MG63 (cell line): ENCODE data around the gene SULT1A2. TPM values are rescaled to one million over a fixed set of nuclear protein-coding genes. Genes with fewer than 3 reads are reported as not detected.
A peak's percentile ranks its signal among the peaks of the same experiment; 100 is the strongest.
"Not testable (repeated sequence)": the region's sequence is repeated elsewhere in the genome, so short reads cannot be mapped to it uniquely, and the experiment has no call there.

Source experiments
- DNase-seq: peaks from one replicate; pipeline ENCODE4 v3.0.0-alpha.2; 2020
- H3K27me3 ChIP-seq: fragments of 250-450 bp; sonication (Bioruptor Pico); 2 replicates; pipeline ENCODE4 v1.5.1; 2020; ENCODE audit warnings: mild to moderate bottlenecking, moderate library complexity
- H3K36me3 ChIP-seq: fragments of 250-450 bp; sonication (Bioruptor Pico); 2 replicates; pipeline ENCODE4 v1.5.1; 2020; ENCODE audit warnings: mild to moderate bottlenecking, moderate library complexity
- H3K4me3 ChIP-seq: fragments of 250-450 bp; sonication (Bioruptor Pico); 2 replicates; pipeline ENCODE4 v1.5.1; 2020; ENCODE audit warnings: mild to moderate bottlenecking, moderate library complexity
- H3K9me3 ChIP-seq: fragments of 250-450 bp; sonication (Bioruptor Pico); 2 replicates; pipeline ENCODE4 v1.5.1; 2020; ENCODE audit warnings: mild to moderate bottlenecking, moderate library complexity
- total RNA-seq: library from RNA; depleted of rRNA; stranded (reverse); fragments of >200 nt; shearing (Covaris generic); gene quantifications from 2 replicates; pipeline ENCODE4 v1.2.3, GENCODE V29; 2014; ENCODE audit warnings: low replicate concordance; rRNA removed

Gene SULT1A2
- total RNA-seq, 1 experiment from 2014 or later: not detected

DNA sequence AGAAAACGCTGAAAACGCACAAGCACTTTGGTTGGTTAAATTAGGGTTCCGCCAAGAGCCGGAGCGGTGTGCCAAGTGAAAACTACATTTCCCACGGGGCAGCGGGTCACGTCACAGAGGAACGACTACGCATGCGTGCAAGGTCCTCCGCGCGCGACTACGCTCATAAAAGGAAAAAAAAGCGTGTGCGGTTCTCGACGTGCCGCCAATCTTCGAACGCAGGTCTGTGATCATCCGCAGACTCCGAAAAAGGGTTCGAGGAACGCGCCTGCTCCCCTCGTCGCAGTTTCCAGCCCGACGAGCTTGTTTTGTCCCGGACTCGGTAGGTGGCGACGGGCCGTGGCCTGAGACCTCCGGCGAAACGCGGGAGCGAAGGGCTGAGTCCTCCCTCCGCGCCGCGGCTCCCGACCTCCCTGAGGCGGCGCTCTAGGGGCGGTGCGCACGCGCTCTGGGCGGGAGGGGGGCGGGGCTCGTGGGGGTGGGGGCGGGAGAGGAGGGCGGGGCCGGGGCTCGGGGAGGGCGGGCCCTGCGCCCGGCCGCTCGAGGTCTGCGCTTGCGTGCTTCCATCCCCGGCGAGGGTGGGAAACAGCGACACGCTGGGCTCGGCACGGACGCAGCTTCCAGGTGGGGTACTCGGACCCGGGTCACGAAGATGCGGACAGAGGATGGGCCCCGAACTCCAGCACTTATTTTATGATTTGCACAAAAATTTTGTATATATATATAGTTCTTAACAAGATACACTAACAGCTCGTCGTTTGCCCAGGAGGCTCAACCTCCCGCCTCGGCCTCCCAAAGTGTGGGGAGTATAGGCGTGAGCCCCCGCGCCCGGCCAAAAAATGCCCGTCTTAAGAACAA, 42.8 kb downstream of the SULT1A2 start, which contains the start of gene SGF29:
Gene SGF29 (plus strand): TSS at position 145 of the 858 bp plus-strand sequence. CDS start 27,150 bp downstream, outside the sequence.
- no peaks in the 10 kb centered on the region for H3K9me3 ChIP-seq
- peaks cover 13% of the 10 kb centered on the region for H3K36me3 ChIP-seq
- no peaks in the 10 kb centered on the region for H3K27me3 ChIP-seq
- peak within 1 kb of the TSS; percentile 87 for H3K4me3 ChIP-seq
- DNase-seq: peak; percentile 86

DNA sequence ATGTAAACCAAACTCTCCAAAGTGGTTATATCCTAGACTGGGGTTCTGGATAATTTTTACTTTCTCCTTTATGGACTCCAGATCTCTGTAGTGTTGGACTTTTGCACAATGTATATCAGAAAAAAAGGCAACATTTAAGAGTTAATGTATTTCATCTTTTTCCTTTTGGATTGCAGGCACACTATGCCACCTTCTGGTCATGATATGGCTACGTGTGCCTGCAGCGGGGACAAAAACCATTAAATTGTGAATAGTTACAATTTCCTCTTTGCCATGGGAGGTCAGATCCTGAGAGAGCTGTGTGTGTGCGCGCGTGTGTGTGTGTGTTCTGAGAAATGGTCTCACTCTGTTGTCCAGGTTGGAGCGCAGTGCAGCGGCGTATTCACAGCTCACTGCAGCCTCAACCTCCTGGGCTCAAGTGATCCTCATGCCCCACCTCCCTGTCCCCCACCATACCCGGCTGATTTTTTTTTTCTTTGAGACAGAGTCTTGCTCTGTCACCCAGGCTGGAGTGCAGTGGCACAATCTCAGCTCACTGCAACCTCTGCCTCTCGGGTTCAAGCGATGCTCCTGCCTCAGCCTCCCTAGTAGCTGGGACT, 47.5 kb downstream of the SULT1A2 start:
- no peaks in the 10 kb centered on the region for H3K9me3 ChIP-seq
- no peaks in the 10 kb centered on the region for H3K27me3 ChIP-seq
- H3K4me3 ChIP-seq: no peak overlapping the region
- H3K36me3 ChIP-seq: no peaks in the 10 kb centered on the region
- peak; percentile 4 for DNase-seq

DNA sequence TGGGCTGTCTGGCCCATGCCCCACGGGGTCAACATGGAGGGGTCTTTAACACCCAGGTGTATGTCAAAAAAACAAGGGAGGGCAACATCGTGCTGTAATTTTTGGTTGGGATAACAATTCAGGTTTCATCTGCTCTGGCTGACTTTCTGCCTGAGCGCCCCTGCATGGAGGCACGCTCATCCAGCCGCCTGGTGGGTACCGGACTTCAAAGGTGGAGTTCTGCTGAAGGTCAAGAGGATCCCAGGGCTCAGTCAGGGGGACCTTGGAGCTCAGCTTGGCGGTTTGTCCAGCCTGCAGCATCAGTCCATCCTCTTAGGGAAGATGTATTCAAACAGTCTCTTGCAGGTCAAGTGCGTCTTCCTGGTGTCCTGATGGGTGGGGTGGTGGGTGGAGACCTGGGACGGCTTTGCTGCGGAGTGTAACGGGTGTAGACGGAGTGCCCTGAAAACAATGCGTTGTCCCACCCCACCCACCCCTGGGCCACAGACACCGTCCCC, 48.5 kb downstream of the SULT1A2 start:
- no peaks in the 10 kb centered on the region for H3K36me3 ChIP-seq
- no peak overlapping the region for H3K4me3 ChIP-seq
- DNase-seq: no peak
- no peaks in the 10 kb centered on the region for H3K9me3 ChIP-seq
- no peaks in the 10 kb centered on the region for H3K27me3 ChIP-seq

DNA sequence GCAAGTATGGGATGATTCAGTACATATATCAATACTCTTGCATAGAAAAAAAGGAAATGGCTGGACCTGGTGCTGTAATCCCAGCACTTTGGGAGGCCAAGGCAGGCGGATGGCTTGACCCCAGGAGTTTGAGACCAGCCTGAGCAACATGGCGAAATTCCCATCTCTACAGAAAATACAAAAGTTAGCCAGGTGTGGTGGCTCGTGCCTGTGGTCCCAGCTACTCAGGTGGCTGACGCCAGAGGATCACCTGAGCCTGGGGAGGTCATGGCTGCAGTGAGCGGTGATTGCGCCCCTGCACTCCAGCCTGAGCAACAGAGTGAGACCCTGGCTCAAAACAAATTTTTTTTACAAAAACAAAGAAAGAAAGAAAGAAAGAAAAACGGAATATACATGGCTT, 50.2 kb downstream of the SULT1A2 start:
- Histone ChIP-seq H3K4me3 (no peak overlapping the region), H3K36me3 (no peaks in the 10 kb centered on the region), H3K27me3 (no peaks in the 10 kb centered on the region), H3K9me3 (no peaks in the 10 kb centered on the region)
- DNase-seq: no peak

DNA sequence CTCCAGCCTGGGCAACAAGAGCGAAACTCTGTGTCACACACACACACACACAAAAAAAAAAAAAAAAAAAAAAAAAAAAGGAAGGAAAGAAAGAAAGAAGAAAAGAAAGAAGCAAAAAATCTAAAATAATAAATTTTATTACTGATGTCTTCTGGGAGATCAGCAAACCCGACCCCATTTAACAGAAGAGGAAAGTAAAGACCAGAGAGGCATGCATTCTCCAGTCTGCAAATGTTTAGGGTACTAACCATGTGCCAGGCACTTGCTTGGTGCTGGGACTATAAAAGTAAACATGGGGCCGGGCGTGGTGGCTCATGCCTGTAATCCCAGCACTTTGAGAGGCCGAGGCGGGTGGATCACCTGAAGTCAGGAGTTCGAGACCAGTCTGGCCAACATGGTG, 50.9 kb downstream of the SULT1A2 start:
- H3K27me3 ChIP-seq, H3K36me3 ChIP-seq, H3K9me3 ChIP-seq, DNase-seq, H3K4me3 ChIP-seq: not testable (repeated sequence)

DNA sequence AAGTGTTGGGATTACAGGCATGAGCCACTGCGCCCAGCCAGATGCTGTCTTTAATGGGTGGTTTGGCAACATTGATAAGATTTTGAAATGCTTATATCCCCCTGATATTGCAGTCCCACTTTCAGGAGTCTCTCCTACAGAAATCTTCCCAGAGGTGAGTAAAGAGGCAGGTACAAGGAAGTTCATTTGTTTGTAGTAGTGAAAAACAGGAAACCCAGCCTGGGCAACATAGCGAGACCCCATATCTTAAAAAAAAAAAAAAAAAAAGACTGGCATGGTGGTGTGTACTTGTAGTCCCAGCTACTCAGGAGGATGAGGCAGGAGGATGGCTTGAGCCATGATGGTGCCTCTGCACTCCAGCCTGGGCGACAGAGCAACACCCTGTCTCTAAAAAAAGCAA, 51.9 kb downstream of the SULT1A2 start:
- no peaks in the 10 kb centered on the region for H3K36me3 ChIP-seq
- DNase-seq: no peak
- H3K9me3 ChIP-seq: no peaks in the 10 kb centered on the region
- H3K4me3 ChIP-seq: no peak overlapping the region
- H3K27me3 ChIP-seq: no peaks in the 10 kb centered on the region

DNA sequence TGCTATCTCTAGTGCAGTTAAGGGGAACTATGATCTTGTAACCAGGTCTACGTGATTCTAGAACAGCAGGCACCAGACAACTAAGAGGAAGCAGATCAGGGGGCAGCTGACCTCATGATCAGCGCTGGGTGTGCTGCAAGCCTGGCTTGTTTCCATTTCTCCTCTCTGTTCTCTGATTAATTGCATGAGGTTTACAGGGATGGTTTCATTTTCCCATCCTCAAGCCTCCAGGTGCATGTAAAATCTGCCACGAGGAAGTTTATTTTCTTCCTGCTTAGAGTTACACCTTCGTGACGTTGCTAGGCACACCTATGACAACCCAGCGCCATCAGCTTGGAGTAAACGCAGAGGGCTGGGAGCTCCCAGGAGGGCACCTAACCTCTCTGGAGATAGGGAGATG, 53.8 kb downstream of the SULT1A2 start:
- H3K4me3 ChIP-seq: no peak overlapping the region
- no peaks in the 10 kb centered on the region for H3K9me3 ChIP-seq

DNA sequence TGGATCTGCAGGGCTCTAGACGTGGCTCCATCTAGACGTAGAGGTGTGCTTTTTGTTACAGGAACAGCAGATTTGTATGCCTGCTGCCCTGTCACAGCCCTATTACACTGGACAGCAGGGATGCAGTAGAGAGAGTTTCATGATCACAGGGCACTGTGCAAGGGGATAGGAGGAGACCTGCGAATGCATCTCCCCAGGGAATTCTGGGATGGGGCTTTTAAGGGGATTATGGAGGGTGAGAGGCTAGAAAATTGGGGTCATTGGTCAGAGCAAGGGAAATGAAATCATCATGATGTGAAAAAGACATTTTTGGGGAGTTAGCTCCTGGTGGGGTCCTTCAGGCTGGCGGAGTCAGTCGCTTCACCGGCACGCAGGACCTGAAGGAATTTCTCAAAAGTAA, 54.2 kb downstream of the SULT1A2 start:
- Histone ChIP-seq H3K9me3 (no peaks in the 10 kb centered on the region), H3K27me3 (no peaks in the 10 kb centered on the region), H3K36me3 (peaks cover 4% of the 10 kb centered on the region), H3K4me3 (no peak overlapping the region)
- no peak for DNase-seq

More for the DNA sequence above, 53.8 kb downstream of the SULT1A2 start:
- no peaks in the 10 kb centered on the region for H3K27me3 ChIP-seq
- H3K36me3 ChIP-seq: no peaks in the 10 kb centered on the region; the same call in 1 of the 2 replicates
- DNase-seq: no peak

Other genes with a start within 250 kb of the SULT1A2 start
- not detected in 2 replicates for gene NPIPB6, start 233.5 kb downstream of the SULT1A2 start, total RNA-seq
- 243 and 291 TPM in 2 replicates for gene EIF3CL, start 193.2 kb downstream of the SULT1A2 start, total RNA-seq
- gene NPIPB7, start 124.7 kb downstream of the SULT1A2 start, total RNA-seq: not detected in 2 replicates
- gene CLN3, start 105.0 kb downstream of the SULT1A2 start, total RNA-seq: 11.9 and 27.5 TPM in 2 replicates
- not detected in 2 replicates for gene APOBR, start 102.4 kb downstream of the SULT1A2 start, total RNA-seq
- not detected in 2 replicates for gene IL27, start 90.2 kb downstream of the SULT1A2 start, total RNA-seq
- gene NUPR1, start 58.1 kb downstream of the SULT1A2 start, total RNA-seq: 38.1 and 78.4 TPM in 2 replicates
- 4.6 and 4.7 TPM in 2 replicates for gene SGF29, start 43.1 kb downstream of the SULT1A2 start, total RNA-seq
- 0.12 and 2.3 TPM in 2 replicates for gene SULT1A1, start 13.0 kb upstream of the SULT1A2 start, total RNA-seq
- not detected in 2 replicates for gene NPIPB8, start 41.0 kb upstream of the SULT1A2 start, total RNA-seq
- gene EIF3C, start 114.4 kb upstream of the SULT1A2 start, total RNA-seq: 471 and 698 TPM in 2 replicates
- 0.46 TPM in 1 of 2 replicates, not detected in the other for gene NPIPB9, start 154.7 kb upstream of the SULT1A2 start, total RNA-seq
- 17.3 and 18.7 TPM in 2 replicates for gene ATXN2L, start 225.9 kb upstream of the SULT1A2 start, total RNA-seq
- 136 and 169 TPM in 2 replicates for gene TUFM, start 249.3 kb upstream of the SULT1A2 start, total RNA-seq